Activated CD8-positive, alpha-beta memory T cell treated with anti-CD3 and anti-CD28 coated beads for 1 hour (primary cell): Measurements from ENCODE around the gene SMCO3.
A peak's percentile ranks its signal among the peaks of the same experiment; 100 is the strongest.

ENCODE experiments used
- DNase-seq, 2 donors: peaks; one replicate each; pipeline ENCODE4 v3.0.0-alpha.2; 2020; ENCODE audit warnings: low read depth in 1 of 2; ENCODE audit errors: extremely low read depth in 1 of 2

The SMCO3 gene

DNA sequence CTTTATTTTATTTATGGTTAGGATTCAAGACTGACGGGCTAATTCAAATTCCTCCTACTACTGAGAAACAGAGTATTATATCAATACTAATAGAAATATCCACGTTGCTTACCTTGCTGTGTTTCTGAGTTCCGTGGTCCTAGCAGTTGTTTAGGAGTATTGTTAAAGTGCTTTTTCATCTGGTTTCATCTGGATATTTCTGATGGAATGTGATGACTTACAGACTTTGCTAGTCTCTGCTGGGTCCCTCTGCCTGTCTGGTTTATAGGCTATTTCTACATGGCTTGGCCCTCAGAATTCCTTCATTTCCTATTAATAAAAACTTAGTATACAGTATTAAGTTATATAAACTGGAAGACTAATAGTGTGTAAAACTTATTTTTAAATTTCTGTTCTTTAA is at the start of gene SMCO3:
Gene SMCO3, minus strand, starts transcription at position 169 of the 400 bp plus-strand sequence. CDS start 7,502 bp downstream, outside the sequence.
- no peak for DNase-seq

DNA sequence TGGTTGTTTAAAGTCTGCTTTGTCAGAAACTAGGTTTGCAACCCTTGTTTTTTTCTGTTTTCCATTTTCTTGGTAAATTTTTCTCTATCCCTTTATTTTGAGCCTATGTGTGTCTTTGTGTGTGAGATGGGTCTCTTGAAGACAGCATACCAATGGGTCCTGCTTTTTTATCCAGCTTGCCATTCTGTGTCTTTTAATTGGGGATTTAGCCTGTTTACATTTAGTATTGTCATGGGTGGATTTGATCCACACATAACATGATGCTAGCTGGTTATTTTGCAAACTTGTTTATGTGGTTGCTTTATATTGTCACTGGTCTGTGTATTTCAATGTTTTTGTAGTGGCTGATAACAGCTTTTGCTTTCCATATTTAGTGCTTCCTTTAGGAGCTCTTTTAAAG is 46.5 kb upstream of the SMCO3 start:
- DNase-seq = no peak

GRCh38 chr12:14858513-14858912 is 44.5 kb upstream of the SMCO3 start:
- no peak for DNase-seq

DNA sequence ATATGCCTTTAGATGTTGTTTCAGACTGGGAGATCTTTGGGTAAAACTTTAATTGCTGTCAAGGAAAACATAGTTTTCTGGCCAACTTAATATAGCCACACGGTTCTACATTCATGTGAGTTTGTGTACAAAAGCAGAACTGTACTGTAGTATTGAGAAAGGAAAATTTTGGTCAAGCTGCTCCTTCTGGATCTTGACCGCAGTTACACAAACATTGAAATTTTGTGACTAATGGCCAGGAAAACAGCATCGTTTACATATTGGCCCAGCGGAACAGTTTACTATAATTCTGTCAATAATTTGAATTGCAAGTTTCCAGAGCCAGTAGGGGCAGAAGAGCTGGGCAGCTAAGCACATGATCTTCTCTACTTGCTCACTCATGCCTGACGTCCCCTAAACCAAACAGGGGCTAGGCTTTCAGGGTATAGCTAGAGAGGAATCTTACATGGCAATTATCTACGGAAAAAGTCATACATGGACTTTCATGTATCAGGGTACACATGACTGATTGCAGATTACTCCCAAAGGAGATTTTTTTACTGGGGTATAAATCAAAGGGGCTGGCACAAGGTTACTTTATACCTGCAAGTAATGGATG is 40.7 kb upstream of the SMCO3 start:
- DNase-seq = no peak

GRCh38 chr12:14853961-14854360 is 40.0 kb upstream of the SMCO3 start:
- no peak for DNase-seq

GRCh38 chr12:14852880-14853279 is 38.9 kb upstream of the SMCO3 start:
- no peak for DNase-seq

GRCh38 chr12:14850929-14851663 is 37.1 kb upstream of the SMCO3 start:
- DNase-seq = no peak

DNA sequence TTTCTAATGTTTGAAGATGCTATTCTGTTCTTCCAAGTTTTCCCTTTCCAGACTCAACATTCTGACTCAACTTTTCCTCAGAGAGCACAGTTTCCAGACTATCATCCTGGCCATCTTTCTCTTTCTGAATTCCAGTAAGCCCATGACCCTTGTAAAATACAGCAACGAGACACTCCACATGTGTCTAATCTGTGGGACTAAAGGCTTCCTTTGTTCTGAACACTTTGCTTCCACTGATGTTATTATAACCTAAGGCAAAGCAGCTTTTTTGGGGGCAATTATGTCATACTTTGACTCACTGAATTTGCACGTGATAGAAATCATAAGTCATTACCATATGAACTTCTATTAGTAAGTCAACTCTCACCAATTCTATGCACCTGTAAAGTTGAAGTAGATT is 35.7 kb upstream of the SMCO3 start:
- DNase-seq = no peak

- no peak for DNase-seq
Observed at GRCh38 chr12:14846876-14847580, 33.0 kb upstream of the SMCO3 start.

DNA sequence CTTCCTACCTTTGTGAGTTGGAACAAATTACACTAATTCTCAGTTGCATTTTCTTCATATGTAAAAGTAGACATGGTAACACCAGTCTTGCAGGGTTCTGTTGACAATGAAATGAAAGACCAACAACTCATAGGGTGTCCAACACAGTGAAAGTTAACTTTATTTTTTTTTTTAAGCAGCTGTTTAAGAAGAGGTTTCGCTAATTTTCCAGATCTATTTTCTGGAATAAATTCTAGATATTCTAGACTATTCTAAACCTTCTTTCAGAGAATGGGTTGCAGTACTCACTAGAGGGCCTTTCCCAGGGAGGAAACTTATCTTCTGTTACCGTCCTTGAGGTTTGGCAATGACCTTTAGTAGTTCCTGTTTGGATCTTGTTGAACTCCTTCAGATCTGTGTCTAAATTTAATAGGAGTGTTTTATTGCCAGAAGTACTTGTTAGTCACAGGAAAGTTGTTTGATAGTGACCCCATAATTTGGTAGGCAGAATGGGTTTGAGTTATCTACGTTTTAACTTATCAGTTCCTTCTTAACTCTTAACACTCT is 32.1 kb upstream of the SMCO3 start:
- DNase-seq = no peak

DNA sequence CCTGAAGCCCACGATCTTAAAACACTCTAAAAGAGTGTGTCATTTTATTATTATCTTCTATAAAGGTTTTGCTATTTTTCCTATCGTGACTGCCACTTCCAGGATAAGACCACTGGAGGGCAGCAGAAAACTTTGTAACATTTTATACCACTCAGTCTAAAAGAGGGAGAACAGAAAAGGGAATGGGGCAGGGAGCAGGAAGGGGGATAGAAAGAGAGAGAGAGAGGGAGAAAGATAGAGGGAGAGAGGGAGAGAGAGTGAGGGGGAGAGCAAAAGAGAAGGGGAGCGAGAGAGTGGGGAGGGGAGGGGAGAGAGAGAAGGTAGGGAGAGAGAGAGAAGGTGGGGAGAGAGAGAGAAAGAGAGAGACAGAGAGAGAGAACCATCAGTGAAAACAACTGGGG is 31.4 kb upstream of the SMCO3 start:
- DNase-seq = peak in 1 of 2 donors; percentile 18

DNA sequence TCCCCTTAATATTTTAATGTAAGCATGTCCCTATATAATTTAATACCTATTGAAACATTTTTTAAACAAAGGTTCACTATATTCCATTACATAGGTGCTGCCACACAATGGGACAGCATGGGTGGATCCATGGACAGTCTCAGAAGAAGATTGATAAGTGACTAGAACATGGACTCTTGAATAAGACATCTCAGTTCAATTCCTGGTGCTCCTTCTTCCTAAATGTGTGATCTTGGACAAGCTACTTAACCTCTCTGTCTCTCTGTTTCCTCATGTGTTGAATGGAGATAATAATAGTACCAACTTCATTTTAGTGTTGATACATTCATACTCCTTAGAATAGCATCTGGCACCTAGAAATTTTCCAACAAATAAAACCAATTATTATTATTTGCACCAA is 30.4 kb upstream of the SMCO3 start:
- DNase-seq = no peak

DNA sequence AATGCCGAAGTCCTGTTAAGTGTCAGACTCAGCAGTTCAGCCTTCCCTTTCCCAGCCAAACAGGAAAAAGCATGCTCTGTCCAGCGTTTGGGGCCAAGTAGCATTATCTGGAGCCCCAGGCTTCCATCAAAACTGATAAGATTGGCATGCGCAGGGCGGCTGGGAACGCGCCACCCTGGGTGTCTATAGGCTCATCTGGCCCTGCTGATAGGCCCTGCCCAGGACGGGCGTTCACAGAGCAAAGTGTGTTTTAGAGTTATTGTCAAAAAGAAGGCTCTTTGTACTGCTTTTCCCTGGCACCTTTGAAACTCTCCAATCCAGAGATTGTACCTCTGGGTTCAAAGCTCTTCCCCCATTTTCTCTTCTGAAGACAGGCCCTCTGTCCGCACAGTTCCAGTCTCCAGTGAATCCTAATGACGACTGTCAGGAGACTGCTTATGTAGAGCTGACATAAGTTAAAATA is 29.5 kb upstream of the SMCO3 start, which contains the start of gene ART4:
Gene ART4, minus strand, starts transcription at position 102 of the 463 bp plus-strand sequence. CDS start 413 bp downstream, outside the sequence.
- no peak for DNase-seq

DNA sequence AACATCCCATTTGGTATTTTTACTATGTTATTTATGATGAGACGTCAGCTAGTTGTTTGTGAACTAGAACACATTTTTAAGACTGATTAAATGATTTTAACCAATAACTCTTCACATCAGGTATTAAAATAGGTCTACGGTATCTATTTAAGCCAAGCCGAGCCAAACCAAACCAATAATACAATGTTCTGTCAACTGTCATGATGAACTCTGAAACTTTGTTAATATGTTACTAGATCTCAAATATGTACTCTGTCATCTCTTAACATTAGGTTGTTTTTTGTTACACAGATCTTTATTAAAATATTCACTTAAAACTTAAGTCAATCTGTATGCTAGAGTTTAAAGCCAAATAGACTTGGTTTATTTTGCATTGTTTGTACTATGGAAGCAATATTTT is 28.3 kb upstream of the SMCO3 start:
- DNase-seq = no peak

DNA sequence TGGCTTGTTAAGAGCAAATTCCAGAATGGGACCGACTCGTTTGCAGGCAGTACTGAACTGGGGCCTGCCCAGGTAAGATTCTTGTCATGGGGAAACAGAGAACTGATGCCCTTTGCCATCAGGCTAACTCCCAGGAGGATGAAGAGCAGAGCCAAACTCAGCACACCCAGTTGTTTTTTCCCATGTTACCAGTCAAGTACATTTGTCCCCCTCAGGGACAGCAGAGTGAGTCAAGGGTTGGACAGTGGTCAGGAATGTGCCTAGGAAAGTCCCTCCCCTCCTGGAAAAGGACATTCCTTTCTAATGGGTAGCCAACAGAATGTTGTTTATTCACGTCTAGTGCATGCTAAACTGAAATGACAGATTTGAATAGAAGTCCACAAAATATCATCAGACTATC is 27.8 kb upstream of the SMCO3 start:
- no peak for DNase-seq

DNA sequence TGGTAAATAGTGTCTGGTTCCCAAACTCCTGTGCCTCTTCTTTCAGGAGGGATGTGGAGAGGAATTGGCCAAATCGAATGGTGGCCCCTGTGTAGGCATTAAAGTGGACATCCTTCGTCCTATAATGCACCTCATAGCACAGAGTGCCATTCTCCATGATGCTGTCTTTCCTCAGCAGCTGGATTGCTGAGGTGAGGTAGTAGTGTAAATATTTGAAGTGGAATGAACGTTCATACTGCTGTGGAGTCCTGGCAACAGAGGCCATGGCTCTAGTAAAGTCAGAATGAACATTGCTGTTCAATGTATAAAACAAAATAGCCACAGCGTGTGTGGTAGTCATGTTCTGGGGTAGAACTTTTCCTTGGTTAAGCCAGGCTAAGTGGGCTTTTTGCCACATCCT is 26.6 kb upstream of the SMCO3 start:
- DNase-seq = no peak

GRCh38 chr12:14839262-14839661 is 25.3 kb upstream of the SMCO3 start:
- DNase-seq = no peak

GRCh38 chr12:14836336-14837210 is 22.6 kb upstream of the SMCO3 start:
- DNase-seq = no peak

DNA sequence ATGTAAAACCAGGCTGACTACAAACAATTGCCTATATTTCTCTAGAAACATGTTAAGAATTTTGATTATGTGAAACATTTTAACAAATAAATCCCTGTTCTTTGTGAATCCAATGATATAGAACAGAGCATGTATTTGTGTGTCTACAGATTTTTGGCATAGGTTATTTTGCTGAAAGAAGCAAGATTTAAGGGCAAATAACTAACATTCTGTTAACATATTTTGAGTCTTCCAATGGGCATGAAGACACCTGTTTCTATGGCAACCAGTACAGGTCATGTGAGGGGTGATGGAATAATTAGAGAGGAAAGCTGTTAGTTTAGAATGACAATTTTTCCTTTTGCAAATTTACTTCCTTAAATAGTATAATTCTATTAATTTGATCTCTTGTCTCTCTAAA is 20.5 kb upstream of the SMCO3 start:
- DNase-seq = no peak

GRCh38 chr12:14833952-14834351 is 20.0 kb upstream of the SMCO3 start:
- DNase-seq = no peak

DNA sequence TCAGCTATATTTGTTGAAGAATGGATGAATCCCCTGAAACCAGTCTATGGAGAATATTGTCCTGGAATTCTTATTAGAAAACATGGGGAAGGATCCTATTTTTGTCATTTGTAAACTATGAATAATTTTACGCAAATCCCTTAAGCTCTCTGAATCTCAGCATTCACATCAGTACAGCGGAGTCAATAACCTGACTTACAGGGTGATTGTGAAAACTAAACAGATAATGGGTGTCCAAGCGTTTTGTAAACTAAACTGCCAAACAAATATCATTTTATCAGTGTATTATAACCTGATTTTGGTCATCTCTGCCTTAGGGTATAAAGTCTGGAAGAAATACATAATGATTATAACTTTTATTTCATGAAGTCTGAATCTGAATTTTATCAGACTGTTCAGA is 19.4 kb upstream of the SMCO3 start:
- no peak for DNase-seq
